Measurements from ENCODE around the gene BICRA. TPM values are rescaled to one million over a fixed set of nuclear protein-coding genes. Genes with fewer than 3 reads are reported as not detected.
"Not testable (repeated sequence)": the region's sequence is repeated elsewhere in the genome, so short reads cannot be mapped to it uniquely, and the experiment has no call there.

BICRA gene
- total RNA-seq, 1 donor from 2014 or later = 4.2 TPM

DNA sequence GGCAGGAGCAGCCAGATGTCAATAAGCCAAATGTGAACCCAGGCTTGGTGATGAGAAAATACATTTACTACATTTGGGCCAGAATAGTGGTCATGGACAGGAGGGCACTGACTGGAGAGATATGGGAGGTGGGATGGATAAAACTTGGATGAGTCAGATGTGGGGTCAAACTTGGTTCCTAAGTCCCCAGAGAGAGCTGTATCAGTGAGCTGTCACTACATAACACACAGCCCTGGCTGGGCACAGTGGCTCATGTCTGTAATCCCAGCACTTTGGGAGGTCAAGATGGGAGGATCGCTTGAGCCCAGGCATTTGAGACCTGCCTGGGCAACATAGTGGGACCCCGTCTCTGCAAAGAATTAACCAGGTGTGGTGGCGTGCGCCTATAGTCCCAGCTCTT, 52.7 kb downstream of the BICRA start:
- no peak for DNase-seq (ENCODE audit: low read depth, low spot score)

DNA sequence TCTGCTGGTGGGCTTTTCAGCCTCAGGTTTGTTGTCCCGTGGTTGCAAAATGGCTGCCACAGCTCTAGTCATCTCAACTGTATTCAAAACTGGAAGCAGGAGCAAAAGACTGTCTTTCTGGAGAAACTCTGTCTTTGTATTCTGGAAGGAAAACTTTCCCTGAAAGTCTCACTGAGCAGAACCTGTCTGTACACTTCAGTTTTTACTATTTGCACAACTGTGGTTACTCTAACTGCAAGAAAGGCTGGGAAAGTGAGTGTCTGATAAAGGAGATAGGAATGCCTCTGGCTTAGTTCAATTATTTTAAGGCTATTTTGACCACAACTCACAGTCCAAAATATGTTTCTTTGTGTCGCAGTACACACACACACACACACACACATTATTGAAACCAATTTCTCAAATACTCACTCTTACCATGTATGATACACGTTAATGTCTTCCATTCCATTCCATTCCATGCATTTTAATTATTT, 54.5 kb downstream of the BICRA start:
- DNase-seq (ENCODE audit: low read depth, low spot score) = no peak

DNA sequence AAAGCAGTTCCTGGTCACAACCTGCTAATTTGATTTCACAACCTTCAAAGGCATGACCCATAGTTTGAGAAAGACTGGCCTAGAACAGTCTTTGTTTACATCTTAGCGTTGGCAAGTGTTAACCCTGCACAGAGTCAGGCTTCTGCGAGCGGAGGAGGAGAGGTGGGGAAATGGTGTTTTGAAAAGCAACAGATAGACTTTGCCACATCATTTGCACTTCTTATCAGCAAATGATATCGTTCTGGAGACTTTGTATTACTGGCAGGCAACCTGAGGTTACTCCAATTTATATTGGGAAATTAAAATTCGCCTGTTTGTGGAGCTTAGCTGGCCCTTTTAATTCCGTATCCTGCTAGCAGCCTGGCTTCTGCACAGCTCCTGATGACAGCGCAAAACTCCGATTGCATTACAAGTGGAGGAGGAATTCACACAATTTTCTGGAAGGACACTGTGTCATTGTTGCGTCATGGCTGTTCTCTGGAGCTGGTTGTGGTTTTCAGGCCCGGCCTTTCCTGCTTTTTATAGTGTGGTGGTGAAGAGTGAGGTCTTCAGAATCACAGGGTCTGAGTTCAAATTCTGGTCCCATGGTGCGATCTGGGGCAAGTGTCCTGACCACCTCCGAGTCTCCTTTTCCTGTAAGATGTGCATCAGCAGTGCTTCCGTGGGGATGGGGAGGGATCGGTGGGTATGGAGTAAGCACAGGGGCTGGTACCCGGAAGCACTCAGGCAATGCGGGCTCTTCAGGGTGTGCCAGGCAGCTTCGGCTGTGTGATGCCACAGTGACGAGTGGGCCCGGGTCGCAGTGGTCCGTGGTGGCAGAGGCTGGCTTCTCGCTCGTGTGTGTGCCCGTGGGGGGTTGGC, 55.2 kb downstream of the BICRA start:
- peak; percentile 36 for DNase-seq (ENCODE audit: low read depth, low spot score)

DNA sequence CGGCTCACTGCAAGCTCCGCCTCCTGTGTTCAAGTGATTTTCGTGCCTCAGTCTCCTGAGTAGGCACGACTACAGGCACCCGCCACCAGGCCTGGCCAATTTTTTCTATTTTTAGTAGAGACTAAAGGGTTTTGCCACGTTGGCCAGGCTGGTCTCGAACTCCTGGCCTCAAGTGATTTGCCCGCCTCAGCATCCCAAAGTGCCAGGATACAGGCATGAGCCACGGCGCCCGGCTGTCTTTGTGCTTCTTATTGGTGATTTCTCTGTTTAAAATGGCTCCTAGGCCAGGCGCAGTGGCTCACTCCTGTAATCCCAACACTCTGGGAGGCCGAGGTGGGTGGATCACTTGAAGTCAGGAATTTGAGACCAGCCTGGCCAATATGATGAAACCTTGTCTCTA, 59.6 kb downstream of the BICRA start:
- not testable (repeated sequence) for DNase-seq (ENCODE audit: low read depth, low spot score)

DNA sequence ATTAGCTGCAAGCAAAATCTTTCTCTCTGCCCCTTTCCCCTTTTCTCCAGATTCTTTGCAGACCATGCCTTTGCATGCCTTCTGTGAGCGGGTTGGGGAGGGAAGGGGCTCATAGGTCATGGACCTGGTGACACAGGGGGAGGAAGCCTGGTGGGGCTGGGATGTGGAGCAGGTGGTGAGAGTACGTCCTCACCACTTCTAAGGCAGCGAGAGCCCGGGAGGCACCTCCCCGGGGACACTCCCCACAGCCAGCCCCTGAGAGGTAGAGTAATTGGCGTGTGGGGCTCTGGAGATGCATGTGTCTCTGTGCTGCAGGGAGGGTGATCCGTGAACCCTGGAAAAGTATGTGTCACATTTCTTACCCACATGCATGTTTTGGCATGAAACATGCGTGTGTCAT, 61.8 kb downstream of the BICRA start:
- no peak for DNase-seq (ENCODE audit: low read depth, low spot score)

DNA sequence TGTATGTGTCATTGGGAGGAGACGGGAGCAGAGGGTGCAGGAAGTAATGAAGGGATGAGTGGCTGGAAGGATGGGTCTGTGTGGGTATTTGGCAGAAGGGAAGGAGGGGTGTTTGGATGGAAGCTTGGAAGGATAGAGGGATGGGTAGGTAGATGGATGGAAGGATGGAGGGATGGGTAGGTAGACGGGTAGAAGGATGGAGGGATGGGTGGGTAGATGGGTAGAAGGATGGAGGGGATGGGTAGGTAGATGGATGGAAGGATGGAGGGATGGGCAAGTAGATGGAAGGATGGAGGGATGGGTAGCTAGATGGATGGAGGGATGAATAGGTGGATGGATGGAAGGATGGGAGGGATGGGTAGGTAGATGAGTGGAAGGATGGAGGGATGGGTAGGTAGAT, 62.6 kb downstream of the BICRA start:
- no peak for DNase-seq (ENCODE audit: low read depth, low spot score)

DNA sequence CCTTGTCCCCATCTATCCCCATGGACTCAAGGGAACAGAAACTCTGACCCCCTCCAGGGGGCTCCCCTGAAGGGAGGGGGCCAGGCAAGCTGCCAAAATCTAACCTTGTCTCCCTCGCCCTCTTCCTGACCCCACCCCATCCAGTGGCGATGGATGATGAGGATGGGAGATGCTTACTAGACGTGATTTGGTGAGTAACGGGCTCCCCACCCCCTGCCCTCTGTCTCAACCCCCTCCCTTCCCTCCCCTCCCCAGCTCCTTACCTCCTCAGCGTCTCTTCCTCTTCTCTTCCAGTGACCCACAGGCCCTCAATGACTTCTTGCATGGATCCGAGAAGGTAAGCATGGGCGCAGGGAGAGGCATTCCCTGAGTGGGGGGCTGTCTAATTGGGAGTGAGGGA, 64.5 kb downstream of the BICRA start:
- DNase-seq (ENCODE audit: low read depth, low spot score) = no peak

DNA sequence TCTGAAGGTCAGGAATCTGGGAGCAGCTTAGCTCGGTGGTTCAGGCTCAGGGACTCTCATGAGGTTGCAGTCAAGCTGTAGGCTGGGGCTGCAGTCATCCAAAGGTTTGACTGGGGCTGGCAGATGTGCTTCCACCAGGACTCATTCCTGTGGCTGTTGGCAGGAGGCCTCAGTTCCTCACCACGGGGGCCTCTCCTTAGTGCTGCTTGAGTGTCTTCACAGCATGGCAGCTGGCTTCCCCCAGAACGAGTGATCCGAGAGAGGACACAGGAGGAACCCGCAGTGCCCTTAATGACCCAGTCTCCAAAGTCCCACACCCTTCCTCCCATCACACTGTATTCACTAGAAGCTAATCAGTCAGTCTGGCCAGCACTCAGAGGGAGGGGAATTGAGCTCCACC, 65.6 kb downstream of the BICRA start:
- DNase-seq (ENCODE audit: low read depth, low spot score) = no peak

DNA sequence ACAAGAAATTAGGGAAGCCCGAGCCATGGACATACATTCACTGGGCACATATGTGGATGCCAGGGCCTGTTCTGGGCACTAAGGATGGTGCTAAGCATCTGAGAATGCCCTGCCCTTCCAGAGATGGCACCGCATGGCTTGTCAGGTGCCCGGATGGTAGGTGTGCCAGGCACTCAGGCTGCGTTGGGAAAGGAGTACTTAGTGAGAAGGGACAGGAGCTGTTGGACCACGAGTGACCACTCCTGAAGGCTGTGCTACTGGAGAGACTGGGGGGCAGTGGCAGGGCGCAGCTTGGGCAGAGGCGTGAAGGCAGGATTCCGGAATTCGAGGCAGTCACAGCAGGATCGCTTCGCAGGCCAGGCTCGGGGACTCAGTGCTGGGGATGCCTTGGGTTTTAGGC, 66.3 kb downstream of the BICRA start:
- no peak for DNase-seq (ENCODE audit: low read depth, low spot score)

DNA sequence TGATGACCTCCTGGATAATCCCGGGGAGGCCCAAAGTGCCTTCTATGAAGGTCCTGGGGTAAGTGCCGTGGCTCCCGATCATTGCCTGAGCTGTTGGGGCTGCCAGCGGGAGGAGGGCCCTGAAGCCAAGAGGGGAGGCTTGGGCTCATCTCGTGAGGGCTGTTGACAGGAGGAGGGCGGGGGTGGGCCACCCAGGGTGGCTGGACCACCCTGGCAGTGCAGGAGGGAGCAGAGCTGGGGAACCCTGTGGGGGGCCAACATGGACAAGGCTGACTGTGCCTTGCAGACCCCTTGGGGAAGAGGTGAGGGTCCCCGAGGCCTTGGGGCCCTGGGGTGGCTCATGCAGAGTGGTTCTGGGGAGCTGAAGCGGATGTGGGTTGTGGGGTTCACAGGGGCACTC, 66.9 kb downstream of the BICRA start:
- no peak for DNase-seq (ENCODE audit: low read depth, low spot score)

DNA sequence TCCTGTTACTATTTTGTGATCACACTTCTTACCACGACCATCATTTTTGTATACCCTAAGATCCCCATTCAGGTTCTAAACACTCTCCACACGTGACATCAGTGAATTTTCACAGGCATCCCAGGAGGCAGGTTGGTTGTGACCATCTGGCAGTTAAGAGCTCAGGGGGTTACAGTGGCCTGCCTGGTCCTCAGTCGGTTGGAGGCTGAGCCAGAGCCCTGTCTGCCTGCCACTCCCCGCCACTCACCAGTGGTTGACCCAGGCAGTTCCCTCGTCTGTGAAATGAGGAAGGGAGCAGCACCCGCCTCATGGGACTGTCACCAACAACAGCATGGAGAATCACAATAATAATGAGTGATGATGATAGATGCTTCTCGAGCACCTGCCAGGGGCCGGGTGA, 67.9 kb downstream of the BICRA start:
- no peak for DNase-seq (ENCODE audit: low read depth, low spot score)

DNA sequence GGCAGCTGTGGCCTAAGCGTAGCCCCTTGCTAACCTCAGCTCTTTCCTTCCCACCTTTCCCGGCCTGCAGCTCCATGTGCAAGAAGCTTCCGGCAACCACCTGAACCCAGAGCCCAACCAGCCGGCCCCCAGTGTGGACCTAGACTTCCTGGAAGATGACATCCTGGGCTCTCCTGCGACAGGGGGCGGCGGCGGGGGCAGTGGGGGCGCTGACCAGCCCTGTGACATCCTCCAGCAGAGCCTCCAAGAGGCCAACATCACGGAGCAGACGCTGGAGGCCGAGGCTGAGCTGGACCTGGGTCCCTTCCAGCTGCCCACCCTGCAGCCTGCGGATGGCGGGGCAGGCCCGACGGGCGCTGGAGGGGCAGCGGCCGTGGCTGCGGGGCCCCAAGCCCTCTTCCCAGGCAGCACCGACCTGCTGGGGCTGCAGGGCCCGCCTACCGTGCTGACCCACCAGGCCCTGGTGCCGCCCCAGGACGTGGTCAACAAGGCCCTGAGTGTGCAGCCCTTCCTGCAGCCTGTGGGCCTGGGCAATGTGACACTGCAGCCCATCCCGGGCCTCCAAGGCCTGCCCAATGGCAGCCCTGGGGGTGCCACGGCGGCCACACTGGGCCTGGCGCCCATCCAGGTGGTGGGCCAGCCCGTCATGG, 70.4 kb downstream of the BICRA start:
- no peak for DNase-seq (ENCODE audit: low read depth, low spot score)

DNA sequence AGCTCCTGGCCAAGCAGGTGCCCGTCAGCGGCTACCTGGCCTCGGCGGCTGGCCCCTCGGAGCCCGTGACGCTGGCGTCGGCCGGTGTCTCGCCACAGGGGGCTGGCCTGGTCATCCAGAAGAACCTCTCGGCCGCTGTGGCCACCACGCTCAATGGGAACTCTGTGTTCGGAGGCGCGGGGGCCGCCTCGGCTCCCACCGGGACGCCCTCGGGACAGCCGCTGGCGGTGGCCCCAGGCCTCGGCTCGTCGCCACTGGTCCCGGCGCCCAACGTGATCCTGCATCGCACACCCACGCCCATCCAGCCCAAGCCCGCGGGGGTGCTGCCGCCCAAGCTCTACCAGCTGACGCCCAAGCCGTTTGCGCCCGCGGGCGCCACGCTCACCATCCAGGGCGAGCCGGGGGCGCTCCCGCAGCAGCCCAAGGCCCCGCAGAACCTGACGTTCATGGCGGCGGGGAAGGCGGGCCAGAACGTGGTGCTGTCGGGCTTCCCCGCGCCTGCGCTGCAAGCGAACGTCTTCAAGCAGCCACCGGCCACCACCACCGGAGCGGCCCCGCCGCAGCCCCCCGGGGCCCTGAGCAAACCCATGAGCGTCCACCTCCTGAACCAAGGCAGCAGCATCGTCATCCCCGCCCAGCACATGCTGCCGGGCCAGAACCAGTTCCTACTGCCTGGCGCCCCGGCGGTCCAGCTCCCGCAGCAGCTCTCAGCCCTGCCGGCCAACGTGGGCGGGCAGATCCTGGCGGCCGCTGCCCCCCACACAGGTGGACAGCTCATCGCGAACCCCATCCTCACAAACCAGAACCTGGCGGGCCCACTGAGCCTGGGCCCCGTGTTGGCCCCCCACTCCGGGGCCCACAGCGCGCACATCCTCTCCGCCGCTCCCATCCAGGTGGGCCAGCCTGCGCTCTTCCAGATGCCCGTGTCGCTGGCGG, 71.3 kb downstream of the BICRA start:
- DNase-seq (ENCODE audit: low read depth, low spot score) = no peak

DNA sequence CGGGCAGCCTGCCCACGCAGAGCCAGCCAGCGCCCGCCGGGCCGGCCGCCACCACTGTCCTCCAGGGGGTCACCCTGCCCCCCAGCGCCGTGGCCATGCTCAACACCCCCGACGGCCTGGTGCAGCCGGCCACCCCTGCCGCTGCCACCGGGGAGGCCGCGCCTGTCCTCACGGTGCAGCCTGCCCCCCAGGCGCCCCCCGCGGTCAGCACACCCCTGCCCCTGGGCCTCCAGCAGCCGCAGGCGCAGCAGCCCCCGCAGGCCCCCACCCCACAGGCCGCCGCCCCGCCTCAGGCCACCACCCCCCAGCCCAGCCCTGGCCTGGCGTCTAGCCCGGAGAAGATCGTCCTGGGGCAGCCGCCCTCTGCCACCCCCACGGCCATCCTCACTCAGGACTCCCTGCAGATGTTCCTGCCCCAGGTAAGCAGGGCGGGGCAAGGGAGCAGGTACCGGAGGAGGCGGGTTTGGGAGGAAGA, 72.0 kb downstream of the BICRA start:
- no peak for DNase-seq (ENCODE audit: low read depth, low spot score)

DNA sequence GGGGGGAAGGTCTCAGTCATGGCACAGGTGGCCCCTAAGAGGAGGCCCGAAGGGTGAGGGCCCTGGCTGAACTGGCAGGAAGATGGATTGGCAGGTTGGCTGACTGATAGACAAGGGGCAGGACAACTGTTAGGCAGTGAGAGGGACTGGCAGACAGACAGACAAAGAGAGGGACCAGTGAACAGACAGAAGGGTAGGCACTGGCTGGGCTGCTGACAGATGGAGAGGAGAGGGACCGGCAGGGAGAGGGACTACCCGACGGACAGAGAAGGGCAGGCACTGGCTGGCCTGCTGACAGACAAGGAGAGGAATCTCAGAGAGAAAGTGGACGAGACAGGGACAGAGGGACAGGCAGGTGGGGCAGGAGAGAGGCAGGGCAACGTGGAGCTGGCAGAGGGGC, 72.5 kb downstream of the BICRA start:
- DNase-seq (ENCODE audit: low read depth, low spot score) = no peak

DNA sequence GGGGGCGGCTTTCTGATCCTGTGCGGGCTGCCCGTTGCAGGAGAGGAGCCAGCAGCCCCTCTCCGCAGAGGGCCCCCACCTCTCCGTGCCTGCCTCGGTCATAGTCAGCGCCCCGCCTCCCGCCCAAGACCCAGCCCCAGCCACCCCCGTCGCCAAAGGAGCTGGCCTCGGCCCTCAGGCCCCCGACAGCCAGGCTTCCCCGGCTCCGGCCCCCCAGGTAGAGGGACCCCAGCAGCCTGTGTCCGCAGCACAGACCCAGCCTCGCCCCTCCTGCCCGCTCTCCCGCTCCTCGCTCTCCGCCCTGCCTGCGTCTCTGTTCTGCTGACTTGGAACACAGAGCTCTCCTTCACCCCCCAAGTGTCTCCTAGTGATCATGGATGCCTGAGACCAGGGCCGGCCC, 73.0 kb downstream of the BICRA start:
- no peak for DNase-seq (ENCODE audit: low read depth, low spot score)

DNA sequence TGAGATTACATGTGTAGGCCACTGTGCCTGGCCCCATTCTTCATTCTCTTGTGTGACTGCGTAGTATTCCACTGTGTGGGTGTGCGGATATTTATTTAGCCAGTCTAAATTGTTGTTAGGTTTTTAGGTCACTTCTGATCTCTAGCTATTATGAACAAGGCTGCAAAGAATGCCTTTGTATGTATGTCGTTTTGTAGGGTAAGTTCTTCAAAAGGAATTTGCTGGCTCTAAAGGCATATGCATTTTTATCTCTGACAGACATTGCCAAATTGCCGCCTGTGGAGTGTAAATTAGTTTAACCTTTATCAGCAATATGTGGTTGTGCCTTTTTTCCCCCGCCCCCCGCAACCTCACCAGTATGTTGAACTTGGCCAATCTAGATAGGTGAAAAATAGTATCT, 74.0 kb downstream of the BICRA start:
- DNase-seq (ENCODE audit: low read depth, low spot score) = no peak

DNA sequence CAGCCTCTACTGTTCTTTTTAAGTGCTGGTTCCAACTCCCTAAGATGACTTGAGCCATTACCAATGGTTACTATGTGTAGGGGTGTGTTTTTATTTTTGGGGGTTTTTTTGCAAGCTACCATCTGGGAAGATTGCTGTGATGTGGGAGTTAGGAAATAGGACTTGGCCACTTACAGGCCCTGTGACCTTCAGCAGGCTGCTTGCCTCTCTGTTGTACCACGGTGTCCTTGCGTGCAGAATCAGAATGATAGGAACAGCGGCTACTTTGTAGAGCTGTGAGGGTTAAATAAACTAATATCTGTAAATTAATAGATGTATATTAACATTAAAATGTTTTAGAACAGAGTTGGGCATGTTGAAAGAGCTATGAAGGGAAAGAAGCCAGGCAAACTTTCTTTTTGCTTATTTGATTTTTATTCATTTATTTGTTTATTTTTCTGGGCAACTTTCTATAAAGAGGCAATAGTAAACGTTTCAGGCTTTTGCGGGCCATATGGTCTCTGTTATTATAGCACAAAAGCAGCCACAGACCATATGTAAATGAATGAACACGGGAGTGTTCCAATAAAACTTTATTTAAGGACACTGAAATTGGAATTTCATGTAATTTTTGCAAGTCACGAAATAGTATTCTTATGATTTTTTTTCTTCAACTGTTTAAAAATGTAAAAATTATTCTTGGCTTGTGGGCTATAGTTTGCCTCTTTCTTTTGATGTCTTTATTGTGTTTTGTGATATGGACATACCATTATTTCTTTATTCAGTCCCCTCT, 77.9 kb downstream of the BICRA start:
- DNase-seq (ENCODE audit: low read depth, low spot score) = no peak

DNA sequence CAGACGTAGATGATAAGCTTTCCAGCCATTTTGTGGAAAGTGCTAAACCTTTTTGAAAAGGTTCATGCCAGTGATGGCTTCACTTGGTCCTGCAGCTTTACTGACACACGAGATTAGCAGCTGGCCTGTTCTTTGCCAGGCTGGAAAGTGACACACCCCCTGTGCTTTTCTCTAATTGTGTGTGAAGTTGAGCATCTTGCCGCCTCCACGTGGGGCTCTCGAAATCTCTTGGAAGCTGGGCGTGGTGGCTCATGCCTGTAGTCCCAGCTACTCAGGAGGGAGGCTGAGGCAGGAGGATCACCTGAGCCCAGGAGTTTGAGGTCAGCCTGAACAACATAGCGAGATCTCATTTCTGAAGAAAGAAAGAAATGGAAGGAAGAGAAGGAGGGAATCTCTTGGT, 79.0 kb downstream of the BICRA start:
- DNase-seq (ENCODE audit: low read depth, low spot score) = no peak

DNA sequence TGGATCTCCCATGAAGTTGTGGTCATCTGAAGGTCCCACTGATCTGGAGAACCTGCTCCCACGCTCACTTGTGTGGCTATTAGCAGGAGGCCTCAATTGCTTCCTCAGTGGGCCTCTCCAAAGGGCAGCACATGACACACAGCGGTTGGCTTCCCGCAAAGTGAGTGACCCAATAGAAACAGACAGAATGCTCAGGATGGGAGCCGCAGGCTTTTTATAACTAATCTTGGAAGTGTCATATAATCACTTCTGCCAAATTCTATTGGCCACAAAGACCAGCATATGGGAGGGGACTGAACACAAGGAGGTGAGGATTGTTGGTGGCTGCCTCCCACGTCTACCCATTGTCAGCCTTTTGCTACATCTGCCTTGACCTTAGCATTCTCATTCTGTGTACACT, 82.2 kb downstream of the BICRA start:
- DNase-seq (ENCODE audit: low read depth, low spot score) = no peak

DNA sequence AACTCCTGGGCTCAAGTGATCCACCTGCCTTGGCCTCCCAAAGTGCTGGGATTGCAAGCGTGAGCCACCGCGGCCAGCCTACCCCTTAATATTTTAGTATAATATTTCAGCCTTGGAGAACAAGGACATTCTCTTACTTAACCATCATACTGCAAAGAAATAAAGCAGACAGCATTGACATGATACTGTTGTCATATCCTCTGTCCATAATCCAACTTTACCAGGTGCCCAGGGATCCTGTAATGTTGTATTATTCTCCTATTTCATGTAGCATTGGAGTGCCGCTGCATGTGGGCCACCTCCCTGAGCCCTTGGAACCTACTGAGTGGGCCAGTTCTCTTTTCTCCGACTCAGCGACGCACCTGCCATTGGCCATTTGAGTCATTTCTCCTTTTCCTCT, 82.8 kb downstream of the BICRA start:
- DNase-seq (ENCODE audit: low read depth, low spot score) = no peak
